GM20000 (cell line): Measurements from ENCODE around the gene DLG4.

Experiments
- DNase-seq: peaks from one replicate; pipeline ENCODE4 v3.0.0; 2012; ENCODE audit warnings: low spot score
- TF ChIP-seq, protein P1 (sequence below): IDR thresholded peaks from 2 replicates; pipeline ENCODE4 v1.5.1; 2012; ENCODE audit warnings: mild to moderate bottlenecking, control low read depth; ENCODE audit errors: extremely low read depth, missing control alignments

The DLG4 gene

GRCh38 chr17:7239091-7240027, 19.7 kb upstream of the DLG4 start, which contains the start of gene PHF23:
TSS of gene PHF23 (minus strand) at chr17:7239457. CDS start at chr17:7239279, 178 bp downstream.
- peak; percentile 98 for DNase-seq
- TF ChIP-seq, protein P1, sequence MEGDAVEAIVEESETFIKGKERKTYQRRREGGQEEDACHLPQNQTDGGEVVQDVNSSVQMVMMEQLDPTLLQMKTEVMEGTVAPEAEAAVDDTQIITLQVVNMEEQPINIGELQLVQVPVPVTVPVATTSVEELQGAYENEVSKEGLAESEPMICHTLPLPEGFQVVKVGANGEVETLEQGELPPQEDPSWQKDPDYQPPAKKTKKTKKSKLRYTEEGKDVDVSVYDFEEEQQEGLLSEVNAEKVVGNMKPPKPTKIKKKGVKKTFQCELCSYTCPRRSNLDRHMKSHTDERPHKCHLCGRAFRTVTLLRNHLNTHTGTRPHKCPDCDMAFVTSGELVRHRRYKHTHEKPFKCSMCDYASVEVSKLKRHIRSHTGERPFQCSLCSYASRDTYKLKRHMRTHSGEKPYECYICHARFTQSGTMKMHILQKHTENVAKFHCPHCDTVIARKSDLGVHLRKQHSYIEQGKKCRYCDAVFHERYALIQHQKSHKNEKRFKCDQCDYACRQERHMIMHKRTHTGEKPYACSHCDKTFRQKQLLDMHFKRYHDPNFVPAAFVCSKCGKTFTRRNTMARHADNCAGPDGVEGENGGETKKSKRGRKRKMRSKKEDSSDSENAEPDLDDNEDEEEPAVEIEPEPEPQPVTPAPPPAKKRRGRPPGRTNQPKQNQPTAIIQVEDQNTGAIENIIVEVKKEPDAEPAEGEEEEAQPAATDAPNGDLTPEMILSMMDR, result no peak

GRCh38 chr17:7238420-7239090, 18.9 kb upstream of the DLG4 start:
- TF ChIP-seq, protein P1, result no peak
- DNase-seq, result peak; percentile 47

GRCh38 chr17:7237761-7238419, 18.3 kb upstream of the DLG4 start:
- peak; percentile 89 for DNase-seq
- TF ChIP-seq, protein P1, result no peak

- no peak for DNase-seq
- TF ChIP-seq, protein P1, result no peak
Observed at GRCh38 chr17:7237266-7237760, 17.7 kb upstream of the DLG4 start.

DNA sequence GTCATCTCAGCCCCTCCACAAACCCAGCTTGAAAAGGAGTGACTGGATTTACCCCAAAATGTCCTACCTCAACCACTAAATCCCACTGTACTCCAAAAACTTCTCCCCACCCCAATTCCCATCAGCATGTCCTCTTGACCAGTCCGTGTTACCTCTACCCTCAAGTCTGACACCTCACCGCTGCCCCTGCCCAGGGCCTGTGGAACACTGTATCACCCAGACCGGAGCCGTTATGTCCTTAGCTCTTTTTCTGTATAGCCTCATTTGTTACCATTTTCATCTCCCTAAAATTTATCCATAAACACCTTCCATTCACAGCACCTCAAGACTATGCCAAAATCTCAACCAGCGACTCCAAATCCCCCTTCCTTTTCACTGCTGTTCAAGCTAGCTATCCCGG, 17.2 kb upstream of the DLG4 start:
- TF ChIP-seq, protein P1, result no peak
- DNase-seq, result no peak

DNA sequence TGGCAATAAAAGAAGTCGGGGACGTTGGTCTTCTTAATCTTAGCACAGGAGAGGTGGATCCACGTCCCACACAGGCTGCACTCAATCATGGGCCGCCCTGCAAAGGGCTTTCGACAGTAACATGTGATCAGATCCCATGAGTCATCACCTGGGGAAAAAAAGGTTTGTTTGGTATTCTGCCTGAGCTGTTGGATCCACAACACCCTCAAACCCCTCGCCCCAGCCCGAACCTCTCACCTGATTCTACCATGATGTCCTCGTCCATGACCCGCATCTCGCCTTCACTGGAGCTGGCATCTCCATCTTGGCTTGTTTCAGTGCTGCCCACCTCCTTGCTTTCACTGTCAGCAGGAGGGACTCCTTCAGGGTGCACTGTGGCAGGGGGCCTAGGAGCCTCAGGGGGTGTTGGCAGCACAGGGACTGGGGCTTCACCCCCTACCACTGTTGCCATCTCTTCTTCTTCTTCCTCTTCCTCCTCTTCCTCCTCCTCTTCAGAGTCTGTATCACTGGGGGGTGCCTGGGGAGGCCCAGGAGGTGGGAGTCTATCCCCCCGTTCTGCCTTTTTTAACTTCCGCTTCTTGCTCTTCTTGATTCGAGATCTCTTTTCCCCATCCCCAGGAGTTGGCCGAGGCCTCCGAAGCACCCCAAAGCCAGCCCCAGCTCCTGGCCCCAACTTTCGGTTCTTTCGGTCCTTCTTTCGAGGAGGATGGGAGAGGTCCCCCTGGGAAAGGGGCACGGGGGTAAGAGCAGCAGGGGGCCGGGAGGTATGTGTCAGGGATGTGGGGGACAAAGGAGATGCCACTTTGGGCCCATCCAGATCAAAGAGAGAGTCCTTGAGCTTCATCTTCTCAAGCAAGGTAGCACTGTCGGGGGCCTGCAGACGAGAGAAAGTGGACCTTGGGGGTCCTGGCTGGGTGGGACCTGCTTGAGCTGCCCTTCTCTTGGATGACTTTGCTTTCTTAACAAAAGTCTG, 16.3 kb upstream of the DLG4 start:
- no peak for DNase-seq
- TF ChIP-seq, protein P1, result no peak
